Small intestine (tissue), 7 donors: ENCODE results near the gene ITCH. TPM values are rescaled to one million over a fixed set of nuclear protein-coding genes. Genes with fewer than 3 reads are reported as not detected.

Experiments used
- DNase-seq, 2 donors: peaks; one replicate each; pipeline versions ENCODE4 v3.0.0 to v3.0.0-alpha.2; 2013
- FAIRE-seq: peaks from 2 replicates; lab custom pipeline; 2012; peaks lifted over from hg19 to GRCh38; lab: Jason Lieb, UNC
- H3K27ac ChIP-seq, 3 donors: one replicate each; pipeline ENCODE4 v1.5.1; 2013; ENCODE audit warnings: low read length in 2 of 3, mild to moderate bottlenecking in 2 of 3, control low read depth in 1 of 3, inconsistent platforms in 1 of 3, low read depth in 1 of 3, moderate library complexity in 1 of 3
- H3K27me3 ChIP-seq, 3 donors: one replicate each; pipeline ENCODE4 v1.6.1; 2013; ENCODE audit warnings: low read length in 3 of 3, inconsistent platforms in 1 of 3; ENCODE audit not compliant: control insufficient read depth in 3 of 3, insufficient read depth in 3 of 3
- H3K36me3 ChIP-seq, 3 donors: one replicate each; pipeline ENCODE4 v1.6.1; 2013; ENCODE audit warnings: low read length in 3 of 3, inconsistent platforms in 1 of 3, low read depth in 1 of 3, mild to moderate bottlenecking in 1 of 3, moderate library complexity in 1 of 3; ENCODE audit not compliant: control insufficient read depth in 3 of 3, insufficient read depth in 2 of 3
- H3K4me1 ChIP-seq, 3 donors: one replicate each; pipeline ENCODE4 v1.6.1; 2013; ENCODE audit warnings: low read length in 2 of 3, inconsistent platforms in 1 of 3, low read depth in 1 of 3, mild to moderate bottlenecking in 1 of 3, moderate library complexity in 1 of 3; ENCODE audit not compliant: control insufficient read depth in 3 of 3, insufficient read depth in 2 of 3
- H3K4me3 ChIP-seq, 3 donors: one replicate each; pipeline ENCODE4 v1.5.1; 2013; ENCODE audit warnings: low read length in 3 of 3, control low read depth in 1 of 3, inconsistent platforms in 1 of 3, low read depth in 1 of 3, mild to moderate bottlenecking in 1 of 3, moderate library complexity in 1 of 3
- H3K9me3 ChIP-seq, 2 donors: one replicate each; pipeline ENCODE4 v1.6.1; 2013; ENCODE audit warnings: low read depth in 1 of 2, low read length in 1 of 2; ENCODE audit not compliant: control insufficient read depth in 2 of 2, insufficient read depth in 1 of 2
- WGBS, 3 donors: extraction: QIAGEN DNeasy Blood & Tissue Kit; methylation state at CpG; one replicate each; pipeline ENCODE4 v1.1.7; 2013; 5-methylcytosine and 5-hydroxymethylcytosine counted together
- polyA plus RNA-seq, 4 donors: library from polyadenylated mRNA; stranded (reverse) in 3 of 4; unstranded in 1 of 4; fragments of 200-250 nt in 3 of 4; fragments of 120-200 nt in 1 of 4; gene quantifications; one replicate each; pipeline versions ENCODE4 v1.2.1 to v1.2.3, GENCODE V29; 2013
- donor health status: healthy with polysubstance abuse.
- donor health status: control.
- donor health status: control.
- donor health status: Bipolar disorder and iron deficiency.
- donor health status: healthy.

Gene ITCH
- polyA plus RNA-seq, 4 donors, result 12.0 to 35.1 (median 16.7) TPM

GRCh38 chr20:34449674-34450592, 86.9 kb downstream of the ITCH start:
- WGBS, 3 donors, result 84 to 89% (median 88%) methylated on average over 4 of the region's 4 CpGs

DNA sequence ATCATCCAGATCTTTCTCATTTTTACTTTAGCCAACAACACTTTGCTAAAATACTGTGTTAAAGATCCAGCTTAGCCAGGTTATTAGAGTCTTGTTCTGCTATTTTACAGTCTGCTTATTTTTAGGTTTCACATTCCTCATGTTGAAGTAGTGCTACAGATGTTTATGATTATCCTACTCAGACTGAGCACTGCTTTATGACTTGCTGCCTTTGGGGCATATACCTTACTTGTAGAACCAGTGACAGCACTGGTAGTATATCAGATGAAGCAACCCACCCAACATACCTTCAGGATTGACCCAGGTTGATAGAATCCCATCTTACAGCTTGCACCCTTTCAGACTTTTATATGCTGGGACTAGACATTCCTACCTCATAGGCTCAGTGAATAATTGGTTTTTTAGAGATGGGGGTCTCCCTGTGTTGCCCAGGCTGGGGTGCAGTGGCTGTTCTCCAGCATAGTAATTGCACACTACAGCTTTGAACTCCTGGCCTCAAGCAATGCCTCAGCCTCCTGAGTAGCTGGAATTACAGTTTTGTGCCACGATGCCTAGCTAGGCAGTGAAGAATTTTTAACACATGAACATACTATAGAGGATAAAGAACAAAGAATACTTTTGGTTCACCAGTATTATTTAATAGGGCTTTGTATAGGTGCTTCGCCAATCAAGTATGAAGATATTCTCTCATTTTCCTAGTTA, 89.4 kb downstream of the ITCH start:
- FAIRE-seq (no peak), DNase-seq (no peak)
- no peaks in the 10 kb centered on the region for H3K4me1 ChIP-seq
- 94 to 97% (median 96%) methylated on average over 2 of the region's 2 CpGs for WGBS, 3 donors
- no peak overlapping the region for H3K4me3 ChIP-seq
- no peak overlapping the region for H3K27ac ChIP-seq
- no peaks in the 10 kb centered on the region for H3K9me3 ChIP-seq
- H3K36me3 ChIP-seq, result peaks cover 5 to 35% (median 10%) of the 10 kb centered on the region in 3 donors
- no peaks in the 10 kb centered on the region for H3K27me3 ChIP-seq

More at GRCh38 chr20:34449674-34450592, 86.9 kb downstream of the ITCH start:
- Histone ChIP-seq H3K27ac (no peak overlapping the region), H3K27me3 (no peaks in the 10 kb centered on the region), H3K4me1 (no peaks in the 10 kb centered on the region), H3K4me3 (no peak overlapping the region), H3K36me3 (peaks cover 9 to 26% (median 19%) of the 10 kb centered on the region in 3 donors), H3K9me3 (no peaks in the 10 kb centered on the region)
- FAIRE-seq, result no peak
- no peak for DNase-seq

GRCh38 chr20:34458631-34459030, 95.6 kb downstream of the ITCH start:
- Histone ChIP-seq H3K4me3 (no peak overlapping the region), H3K27me3 (no peaks in the 10 kb centered on the region), H3K27ac (no peak overlapping the region), H3K36me3 (peaks cover 3 to 39% (median 5%) of the 10 kb centered on the region in 3 donors), H3K9me3 (no peaks in the 10 kb centered on the region), H3K4me1 (no peaks in the 10 kb centered on the region)
- no peak for DNase-seq
- WGBS, 3 donors, result 72 to 74% (median 72%) methylated on average over 3 of the region's 3 CpGs
- no peak for FAIRE-seq

GRCh38 chr20:34459209-34459897, 96.3 kb downstream of the ITCH start:
- FAIRE-seq (no peak), DNase-seq (no peak)
- H3K9me3 ChIP-seq, result no peaks in the 10 kb centered on the region
- no peaks in the 10 kb centered on the region for H3K27me3 ChIP-seq
- H3K4me3 ChIP-seq, result no peak overlapping the region
- H3K4me1 ChIP-seq, result no peaks in the 10 kb centered on the region
- no peak overlapping the region for H3K27ac ChIP-seq
- WGBS, 3 donors, result 86 to 88% (median 86%) methylated on average over 5 of the region's 5 CpGs
- H3K36me3 ChIP-seq, result peaks cover 2 to 39% (median 5%) of the 10 kb centered on the region in 3 donors

- FAIRE-seq, result no peak
Measured at GRCh38 chr20:34461779-34462087, 98.7 kb downstream of the ITCH start.

GRCh38 chr20:34468951-34469350, 105.9 kb downstream of the ITCH start:
- Histone ChIP-seq H3K4me3 (no peak overlapping the region), H3K4me1 (peaks cover 0 to 2% (median 0%) of the 10 kb centered on the region in 3 donors), H3K9me3 (no peaks in the 10 kb centered on the region), H3K27ac (no peak overlapping the region), H3K27me3 (no peaks in the 10 kb centered on the region), H3K36me3 (peaks cover 3 to 32% (median 6%) of the 10 kb centered on the region in 3 donors)
- WGBS, 3 donors, result 70 to 94% (median 86%) methylated on average over 1 of the region's 1 CpG
- DNase-seq, result no peak
- no peak for FAIRE-seq

More at GRCh38 chr20:34461779-34462087, 98.7 kb downstream of the ITCH start:
- Histone ChIP-seq H3K36me3 (peaks cover 2 to 34% (median 5%) of the 10 kb centered on the region in 3 donors), H3K4me3 (no peak overlapping the region), H3K27me3 (no peaks in the 10 kb centered on the region), H3K9me3 (no peaks in the 10 kb centered on the region), H3K4me1 (no peaks in the 10 kb centered on the region), H3K27ac (no peak overlapping the region)
- DNase-seq, result no peak
- WGBS, 3 donors, result 58 to 70% (median 61%) methylated on average over 2 of the region's 2 CpGs

DNA sequence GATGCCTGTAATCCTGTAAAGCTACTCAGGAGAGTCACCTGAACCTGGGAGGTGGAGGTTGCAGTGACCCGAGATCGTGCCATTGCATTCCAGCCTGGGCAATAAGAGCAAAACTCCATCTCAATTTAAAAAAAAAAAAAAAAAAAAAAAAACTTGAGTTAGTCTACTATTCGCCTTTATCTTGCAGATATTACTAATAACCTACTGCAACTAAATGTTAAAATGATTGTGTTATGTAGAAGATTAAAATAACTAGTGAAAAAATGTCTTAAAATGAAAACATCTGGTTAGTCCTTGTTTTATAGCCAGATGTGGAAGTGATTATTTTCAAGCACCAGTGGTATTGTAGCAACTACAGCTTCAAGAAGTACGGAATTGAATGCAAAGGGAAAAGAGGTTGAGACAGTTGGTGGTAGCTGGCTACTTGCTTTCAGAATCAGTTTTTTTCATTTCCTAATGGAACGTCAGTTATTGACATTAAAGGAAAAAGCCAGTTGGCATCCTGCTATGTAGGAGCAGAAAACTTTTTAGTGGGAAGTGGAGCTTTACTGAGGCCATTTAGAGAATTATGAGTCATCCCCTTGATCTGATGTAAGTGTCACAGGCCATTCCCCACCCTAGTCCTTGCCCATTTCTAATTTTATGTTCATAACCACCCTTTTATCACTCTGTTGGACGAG, 109.3 kb downstream of the ITCH start:
- peaks cover 3 to 26% (median 6%) of the 10 kb centered on the region in 3 donors for H3K36me3 ChIP-seq
- WGBS, 3 donors, result 71 to 78% (median 74%) methylated on average over 6 of the region's 6 CpGs
- no peaks in the 10 kb centered on the region for H3K27me3 ChIP-seq
- peaks cover 0 to 2% (median 0%) of the 10 kb centered on the region in 3 donors for H3K4me1 ChIP-seq
- no peak for DNase-seq
- no peak for FAIRE-seq
- H3K9me3 ChIP-seq, result no peaks in the 10 kb centered on the region
- no peak overlapping the region for H3K4me3 ChIP-seq
- no peak overlapping the region for H3K27ac ChIP-seq
